Activated naive CD4-positive, alpha-beta T cell treated with anti-CD3 and anti-CD28 coated beads, Interleukin-2, amount 50 U/mL, for 24 hours (primary cell): ENCODE results near the gene DPH1.

ENCODE experiments used
- H3K27ac Mint-ChIP-seq: one replicate; pipeline ENCODE4 v1.8.0; 2021; ENCODE audit warnings: mild to moderate bottlenecking, mixed read lengths
- H3K27me3 Mint-ChIP-seq: one replicate; pipeline ENCODE4 v1.8.0; 2021; ENCODE audit warnings: mixed read lengths
- H3K36me3 Mint-ChIP-seq: one replicate; pipeline ENCODE4 v1.8.0; 2021; ENCODE audit warnings: mixed read lengths
- H3K4me1 Mint-ChIP-seq: one replicate; pipeline ENCODE4 v1.8.0; 2021; ENCODE audit warnings: mixed read lengths
- H3K4me3 Mint-ChIP-seq: one replicate; pipeline ENCODE4 v1.8.0; 2021; ENCODE audit warnings: mild to moderate bottlenecking, mixed read lengths
- H3K9me3 Mint-ChIP-seq: one replicate; pipeline ENCODE4 v1.8.0; 2021; ENCODE audit warnings: mixed read lengths

Gene DPH1

DNA sequence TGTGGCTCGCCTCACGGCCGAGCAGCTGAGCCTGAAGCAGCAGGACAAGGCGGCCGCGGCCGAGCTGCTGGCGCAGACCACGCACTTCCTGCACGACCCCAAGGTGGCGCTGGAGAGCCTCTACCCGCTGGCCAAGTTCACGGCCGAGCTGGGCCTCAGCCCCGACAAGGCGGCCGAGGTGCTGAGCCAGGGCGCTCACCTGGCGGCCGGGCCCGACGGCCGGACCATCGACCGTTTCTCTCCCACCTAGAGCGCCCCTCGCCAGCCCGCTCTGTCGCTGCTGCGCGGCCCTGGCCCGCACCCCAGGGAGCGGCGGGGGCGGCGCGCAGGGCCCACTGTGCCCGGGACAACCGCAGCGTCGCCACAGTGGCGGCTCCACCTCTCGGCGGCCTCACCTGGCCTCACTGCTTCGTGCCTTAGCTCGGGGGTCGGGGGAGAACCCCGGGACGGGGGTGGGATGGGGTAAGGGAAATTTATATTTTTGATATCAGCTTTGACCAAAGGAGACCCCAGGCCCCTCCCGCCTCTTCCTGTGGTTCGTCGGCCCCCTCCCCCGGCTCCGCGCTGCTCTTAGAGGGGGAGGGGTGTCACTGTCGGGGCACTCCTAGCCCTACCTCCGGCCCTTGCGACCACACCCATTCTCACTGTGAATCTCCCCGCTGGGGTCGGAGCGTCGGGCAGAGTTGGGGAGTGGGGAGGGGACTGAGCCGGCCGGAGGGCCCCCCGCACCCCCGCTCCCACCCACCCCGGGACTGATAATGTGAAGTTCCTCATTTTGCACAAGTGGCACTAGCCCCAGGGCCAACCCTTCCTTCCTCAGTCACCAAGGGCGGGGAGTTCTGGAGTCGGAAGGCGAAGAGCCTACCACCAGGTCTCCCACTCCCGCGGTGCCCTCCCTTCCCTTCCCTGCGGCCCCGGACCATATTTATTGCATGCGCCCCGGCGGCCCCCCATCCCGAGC, 28.9 kb downstream of the DPH1 start:
- H3K27me3 Mint-ChIP-seq = peaks cover 3% of the 10 kb centered on the region
- H3K9me3 Mint-ChIP-seq = no peaks in the 10 kb centered on the region
- H3K27ac Mint-ChIP-seq = peak overlapping the region; percentile 79
- H3K4me1 Mint-ChIP-seq = peaks cover 14% of the 10 kb centered on the region
- no peak overlapping the region for H3K4me3 Mint-ChIP-seq
- H3K36me3 Mint-ChIP-seq = peaks cover 18% of the 10 kb centered on the region

DNA sequence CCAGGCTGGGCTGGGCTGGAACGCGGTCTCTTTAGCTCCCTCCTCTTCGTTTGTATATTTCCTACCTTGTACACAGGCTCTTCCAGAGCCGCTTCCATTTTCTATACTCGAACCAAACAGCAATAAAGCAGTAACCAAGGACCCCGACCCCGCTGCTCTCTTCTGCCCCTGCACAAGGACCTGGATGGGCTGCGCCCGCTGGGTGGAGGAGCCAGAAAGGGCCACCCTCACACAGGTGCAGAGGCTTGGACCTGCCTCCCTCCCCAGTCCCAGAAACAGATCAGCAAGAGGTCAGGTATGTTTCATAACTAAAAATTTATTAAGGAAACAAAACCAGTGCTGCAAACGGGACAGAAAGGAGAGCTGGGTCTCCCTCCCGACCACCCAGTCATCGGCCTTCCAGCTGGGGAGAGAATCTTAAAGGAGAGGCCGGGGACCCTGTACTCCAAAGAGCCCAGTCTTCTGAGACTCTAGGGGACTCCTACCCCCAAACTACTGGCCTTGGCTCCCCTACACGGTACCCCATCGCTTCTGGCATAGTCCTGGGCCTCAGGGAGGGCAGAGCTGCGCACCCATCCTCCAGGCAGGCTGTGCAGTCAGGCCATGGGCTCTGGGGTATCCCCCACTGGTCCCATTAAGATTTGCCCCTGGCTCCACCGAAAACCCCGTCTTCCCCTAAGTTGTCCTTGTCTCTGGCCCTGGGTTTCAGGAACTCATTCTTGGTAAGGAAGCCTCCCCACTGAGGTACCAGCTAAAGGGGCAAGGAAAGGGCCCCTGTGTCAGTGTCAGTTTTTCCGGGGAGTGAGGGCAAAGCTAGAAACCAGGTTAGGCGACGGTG, 29.8 kb downstream of the DPH1 start:
- no peak overlapping the region for H3K4me3 Mint-ChIP-seq

DNA sequence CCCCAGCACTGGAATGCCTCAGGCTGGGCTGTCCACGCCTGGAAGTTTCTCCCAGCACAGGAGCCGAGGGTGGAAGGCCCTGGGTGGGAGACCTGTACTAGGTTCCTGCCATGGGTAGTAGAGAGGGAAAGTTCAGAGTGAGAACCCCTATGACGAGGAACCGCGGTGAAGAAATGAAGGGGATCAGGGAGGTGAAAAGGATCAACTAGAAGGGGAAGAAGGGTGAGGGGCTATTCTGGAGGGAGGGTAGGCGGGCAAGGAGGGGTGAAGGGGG, 30.4 kb downstream of the DPH1 start:
- Mint-ChIP-seq H3K27me3 (peaks cover 5% of the 10 kb centered on the region), H3K4me1 (peaks cover 8% of the 10 kb centered on the region), H3K36me3 (peaks cover 27% of the 10 kb centered on the region), H3K4me3 (no peak overlapping the region), H3K9me3 (no peaks in the 10 kb centered on the region), H3K27ac (peak overlapping the region; percentile 70)

More for the DNA sequence above, 29.8 kb downstream of the DPH1 start:
- Mint-ChIP-seq H3K9me3 (no peaks in the 10 kb centered on the region), H3K4me1 (peaks cover 8% of the 10 kb centered on the region), H3K36me3 (peaks cover 24% of the 10 kb centered on the region), H3K27ac (peak overlapping the region; percentile 79), H3K27me3 (peaks cover 3% of the 10 kb centered on the region)

DNA sequence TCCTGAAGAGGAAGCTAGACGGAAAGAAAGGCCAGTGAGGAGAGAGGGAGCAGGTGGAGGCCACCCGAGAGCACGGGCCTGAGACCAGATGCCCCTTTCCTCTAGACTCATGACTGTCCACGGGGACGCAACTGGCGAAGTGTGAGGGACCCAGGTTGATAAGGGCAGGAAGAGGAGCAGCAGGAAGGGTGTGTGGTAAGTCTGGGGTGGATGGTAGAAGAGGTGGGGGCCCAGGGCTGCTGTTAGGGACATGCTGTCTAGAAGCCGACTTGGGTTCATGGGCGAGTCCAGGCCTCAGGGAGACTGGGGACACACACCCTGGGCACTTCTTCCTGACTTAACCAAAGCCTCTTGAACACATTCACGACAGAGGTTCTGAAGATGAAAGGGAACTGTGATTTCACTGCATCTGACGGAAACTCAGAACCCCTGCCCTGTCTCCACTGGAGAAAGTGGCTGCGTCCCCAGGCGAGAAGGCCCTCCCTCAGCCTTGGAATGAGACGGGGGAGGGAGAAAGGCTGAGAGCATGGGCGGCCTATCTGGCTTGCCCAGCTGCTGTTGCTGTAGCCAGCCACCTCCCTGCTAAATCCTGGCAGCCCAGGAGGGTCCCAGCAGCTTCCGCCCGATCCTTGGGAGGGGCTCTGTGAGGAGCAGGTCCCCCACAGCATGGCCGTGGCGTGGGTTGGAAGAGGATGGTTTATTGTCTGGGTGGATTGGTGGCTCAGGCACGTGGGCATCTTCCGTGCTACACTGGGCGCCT, 30.9 kb downstream of the DPH1 start:
- Mint-ChIP-seq H3K4me3 (no peak overlapping the region), H3K4me1 (peaks cover 8% of the 10 kb centered on the region), H3K36me3 (peaks cover 31% of the 10 kb centered on the region), H3K27me3 (peaks cover 5% of the 10 kb centered on the region), H3K9me3 (no peaks in the 10 kb centered on the region), H3K27ac (no peak overlapping the region)

DNA sequence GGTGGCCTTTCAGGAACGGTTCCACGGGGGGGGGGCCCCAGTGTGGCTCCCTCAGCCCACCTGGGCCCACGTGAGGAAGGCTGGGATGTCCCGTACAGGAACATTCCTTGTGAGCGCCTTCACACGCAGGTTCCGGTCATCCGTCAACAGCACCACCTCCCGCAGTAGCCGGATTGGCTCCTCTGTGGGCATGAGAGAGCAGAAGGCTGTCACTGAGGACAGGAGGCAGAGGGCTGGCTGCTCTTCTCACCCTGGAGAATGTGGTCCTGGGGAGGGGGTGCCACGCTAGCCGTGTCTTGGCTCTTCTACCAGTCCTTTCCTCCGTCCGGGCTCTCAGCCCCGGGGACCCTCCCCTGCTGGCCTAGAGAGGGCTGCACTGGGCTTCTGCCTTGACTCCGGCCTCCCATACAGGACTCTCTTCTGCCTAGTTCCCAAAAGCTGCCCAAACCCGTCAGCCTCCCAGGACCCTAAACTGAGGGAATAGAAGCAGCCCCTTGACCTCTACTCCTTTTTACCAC, 31.5 kb downstream of the DPH1 start:
- Mint-ChIP-seq H3K27ac (peak overlapping the region; percentile 70), H3K36me3 (peaks cover 33% of the 10 kb centered on the region), H3K4me3 (no peak overlapping the region), H3K4me1 (peaks cover 8% of the 10 kb centered on the region), H3K27me3 (peaks cover 5% of the 10 kb centered on the region), H3K9me3 (no peaks in the 10 kb centered on the region)

DNA sequence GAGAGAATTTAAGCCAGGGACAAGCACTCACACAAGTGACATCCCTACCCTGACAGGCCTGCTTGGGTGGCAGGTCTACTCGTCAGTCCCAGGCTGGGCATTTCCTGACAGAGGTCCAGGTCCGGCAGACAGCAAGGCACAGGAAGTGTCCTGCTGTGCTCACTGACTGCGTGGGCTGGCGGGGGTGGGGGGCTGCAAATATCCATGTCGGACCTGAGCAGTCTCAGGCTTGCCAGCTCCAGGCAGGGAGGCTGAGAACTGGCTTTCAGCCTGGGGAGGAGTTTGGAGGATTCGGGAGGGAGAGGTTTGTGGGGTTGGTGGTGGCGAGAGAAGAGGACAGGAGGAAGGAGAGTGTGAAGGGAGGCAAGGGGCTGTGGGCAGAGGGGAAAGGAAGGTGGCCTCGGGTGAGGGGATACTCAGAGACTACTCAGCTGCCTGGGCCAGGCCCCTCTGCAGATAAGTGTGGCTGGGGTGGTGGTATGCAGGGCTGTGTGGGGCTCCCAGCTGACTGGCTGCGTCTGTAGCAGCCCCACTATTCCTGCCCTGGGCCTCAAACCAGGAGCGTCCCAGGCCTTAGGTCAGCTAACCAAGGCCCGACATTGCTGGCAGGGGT, 32.7 kb downstream of the DPH1 start:
- Mint-ChIP-seq H3K4me3 (no peak overlapping the region), H3K27me3 (peaks cover 5% of the 10 kb centered on the region), H3K4me1 (peaks cover 8% of the 10 kb centered on the region), H3K9me3 (no peaks in the 10 kb centered on the region), H3K36me3 (peaks cover 33% of the 10 kb centered on the region), H3K27ac (no peak overlapping the region)

DNA sequence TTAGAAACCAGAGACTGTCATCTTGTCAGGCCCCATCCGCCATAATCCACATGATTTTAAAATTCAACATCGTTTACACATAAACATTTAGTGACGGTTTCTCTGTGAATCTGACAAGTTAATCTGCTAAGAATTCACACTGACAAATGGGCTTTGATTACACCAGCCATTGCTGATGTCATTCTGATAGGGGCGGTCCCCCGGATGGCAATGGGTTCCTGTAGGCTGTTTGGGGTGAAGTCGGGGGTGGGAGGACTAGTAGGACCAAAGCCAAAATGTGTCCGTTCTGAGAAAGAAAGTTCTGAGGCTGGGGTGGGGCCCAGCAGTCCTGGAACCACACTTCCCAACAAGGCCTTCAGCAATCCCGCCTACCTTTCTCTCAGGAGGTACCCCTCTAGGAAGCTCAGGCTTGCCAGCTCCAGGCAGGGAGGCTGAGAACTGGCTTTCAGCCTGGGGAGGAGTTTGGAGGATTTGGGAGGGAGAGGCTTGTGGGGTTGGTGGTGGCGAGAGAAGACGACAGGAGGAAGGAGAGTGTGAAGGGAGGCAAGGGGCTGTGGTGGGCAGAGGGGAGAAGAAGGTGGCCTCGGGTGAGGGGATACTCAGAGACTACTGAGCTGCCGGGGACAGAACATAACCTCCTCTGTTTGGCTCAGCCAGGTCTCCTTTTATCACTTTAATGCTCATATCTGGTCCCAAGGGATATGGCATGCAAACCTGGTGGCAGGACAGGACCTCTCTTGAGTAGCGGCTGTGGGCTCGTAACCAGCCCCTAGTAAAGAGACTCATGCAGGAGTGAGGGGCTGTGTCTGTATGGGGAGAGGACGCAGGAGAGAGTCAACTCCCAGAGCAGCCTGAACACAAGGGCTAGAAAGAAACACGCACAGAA, 33.6 kb downstream of the DPH1 start:
- Mint-ChIP-seq H3K4me3 (no peak overlapping the region), H3K9me3 (no peaks in the 10 kb centered on the region), H3K4me1 (peaks cover 8% of the 10 kb centered on the region), H3K27ac (peak overlapping the region; percentile 44), H3K27me3 (peaks cover 4% of the 10 kb centered on the region), H3K36me3 (peaks cover 34% of the 10 kb centered on the region)

DNA sequence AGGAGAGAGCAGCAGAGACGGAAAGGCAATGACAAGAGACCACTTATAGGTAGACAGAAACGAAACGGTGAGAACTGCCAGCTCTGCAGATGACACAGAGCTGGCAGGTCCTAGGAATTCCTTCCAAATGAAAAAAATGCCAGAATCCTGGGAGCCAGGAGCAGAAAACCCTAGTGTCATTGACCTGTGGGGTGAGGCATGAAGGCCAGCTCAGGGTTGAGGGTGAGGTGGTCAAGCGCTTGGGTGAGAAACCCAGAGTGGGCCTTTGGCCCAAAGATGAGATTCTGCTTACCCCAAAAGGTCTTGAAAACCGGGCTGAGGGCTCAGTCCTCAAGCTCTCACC, 34.2 kb downstream of the DPH1 start:
- Mint-ChIP-seq H3K27ac (peak overlapping the region; percentile 26), H3K27me3 (peaks cover 4% of the 10 kb centered on the region)

DNA sequence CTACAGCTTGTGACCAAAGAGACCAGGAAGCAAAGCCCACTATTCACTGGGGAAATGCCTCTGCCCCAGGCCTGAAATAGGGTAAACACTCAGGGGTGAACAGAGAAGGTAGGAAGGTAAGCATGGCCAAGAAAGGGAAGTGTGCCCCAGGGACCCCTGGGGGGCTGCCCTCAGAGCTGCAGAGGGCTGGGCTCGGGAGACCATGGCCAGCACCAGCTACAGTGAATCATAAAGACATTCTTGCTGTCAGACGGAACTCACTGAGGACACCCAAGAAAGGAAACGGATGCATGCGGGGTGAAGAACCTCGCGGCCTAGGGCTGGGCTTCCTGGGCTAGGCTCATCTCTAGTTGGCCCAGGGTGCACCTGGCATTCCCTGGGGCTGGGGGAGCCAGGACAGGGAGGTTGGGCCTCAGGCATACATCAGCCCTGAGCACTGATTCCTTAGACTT, 34.6 kb downstream of the DPH1 start:
- Mint-ChIP-seq H3K27ac (no peak overlapping the region), H3K9me3 (no peaks in the 10 kb centered on the region), H3K36me3 (peaks cover 40% of the 10 kb centered on the region), H3K4me3 (no peak overlapping the region), H3K4me1 (peaks cover 6% of the 10 kb centered on the region), H3K27me3 (peaks cover 3% of the 10 kb centered on the region)

More for the DNA sequence above, 34.2 kb downstream of the DPH1 start:
- no peaks in the 10 kb centered on the region for H3K9me3 Mint-ChIP-seq
- H3K36me3 Mint-ChIP-seq = peaks cover 40% of the 10 kb centered on the region
- H3K4me3 Mint-ChIP-seq = no peak overlapping the region
- H3K4me1 Mint-ChIP-seq = peaks cover 8% of the 10 kb centered on the region

DNA sequence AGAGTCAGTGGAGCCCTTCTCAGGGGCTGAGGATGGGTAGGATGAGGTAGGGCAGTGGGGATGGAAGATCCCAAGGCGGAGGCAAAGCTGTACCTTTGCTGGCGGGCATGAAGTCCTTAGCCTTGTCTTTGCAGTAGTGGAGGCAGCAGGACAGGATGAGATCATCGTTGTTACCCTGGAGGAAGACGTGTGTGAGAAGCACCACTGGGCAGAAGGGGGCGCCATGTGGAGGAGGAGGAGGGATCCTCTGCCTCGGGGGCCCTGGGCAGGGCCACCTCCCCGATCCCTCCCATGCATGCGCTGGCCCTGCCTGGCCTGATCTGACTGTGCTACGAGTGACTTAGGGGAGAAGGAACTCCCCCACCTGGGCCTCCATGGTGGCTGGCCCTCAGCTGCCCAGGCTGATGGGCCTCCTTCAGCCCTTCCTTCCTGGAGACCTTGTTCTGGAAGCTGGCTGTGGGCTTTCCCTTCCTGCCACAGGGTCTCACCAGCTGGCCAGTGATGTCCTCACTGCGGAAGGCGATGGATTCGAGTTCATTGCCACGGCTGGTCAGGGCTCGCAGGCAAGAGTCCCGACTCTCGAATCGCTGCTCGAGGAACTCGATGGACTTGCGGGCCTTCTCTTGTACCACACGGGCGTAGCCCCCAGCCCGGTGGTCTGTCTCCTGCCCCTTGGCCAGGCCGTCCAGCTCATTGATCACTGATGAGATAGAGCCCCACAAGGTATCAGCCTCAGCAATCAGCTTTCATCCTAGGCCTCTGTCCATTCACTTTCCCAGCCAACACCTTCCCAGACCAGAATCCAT, 35.2 kb downstream of the DPH1 start:
- Mint-ChIP-seq H3K36me3 (peaks cover 42% of the 10 kb centered on the region), H3K27ac (peak overlapping the region; percentile 55), H3K4me1 (peaks cover 5% of the 10 kb centered on the region)

DNA sequence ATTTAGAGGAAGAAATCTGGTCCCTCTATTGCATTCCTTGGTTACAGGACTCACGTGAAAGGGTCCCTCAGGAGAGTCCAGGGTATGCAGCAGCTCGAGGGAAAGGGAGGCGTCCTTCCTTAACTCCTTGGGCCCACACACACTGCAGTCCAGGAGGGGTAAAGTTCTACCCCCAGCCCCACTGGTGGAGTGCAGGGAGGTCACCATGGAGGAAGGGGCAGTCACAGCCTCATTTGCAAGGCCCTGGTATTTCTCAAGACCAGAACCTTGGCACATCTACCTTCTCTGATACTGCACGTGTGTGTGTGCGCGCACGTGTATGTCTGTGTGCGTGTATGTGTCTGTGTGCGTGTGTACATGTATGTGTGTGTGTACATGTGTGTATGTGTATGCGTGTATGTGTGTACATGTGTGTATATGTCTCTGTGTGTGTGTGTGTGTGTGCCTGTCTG, 36.0 kb downstream of the DPH1 start:
- Mint-ChIP-seq H3K4me1 (peaks cover 6% of the 10 kb centered on the region), H3K9me3 (no peaks in the 10 kb centered on the region), H3K27ac (no peak overlapping the region), H3K36me3 (peaks cover 43% of the 10 kb centered on the region), H3K27me3 (peaks cover 2% of the 10 kb centered on the region), H3K4me3 (no peak overlapping the region)

More for the DNA sequence above, 35.2 kb downstream of the DPH1 start:
- H3K4me3 Mint-ChIP-seq = no peak overlapping the region
- peaks cover 2% of the 10 kb centered on the region for H3K27me3 Mint-ChIP-seq
- H3K9me3 Mint-ChIP-seq = no peaks in the 10 kb centered on the region

DNA sequence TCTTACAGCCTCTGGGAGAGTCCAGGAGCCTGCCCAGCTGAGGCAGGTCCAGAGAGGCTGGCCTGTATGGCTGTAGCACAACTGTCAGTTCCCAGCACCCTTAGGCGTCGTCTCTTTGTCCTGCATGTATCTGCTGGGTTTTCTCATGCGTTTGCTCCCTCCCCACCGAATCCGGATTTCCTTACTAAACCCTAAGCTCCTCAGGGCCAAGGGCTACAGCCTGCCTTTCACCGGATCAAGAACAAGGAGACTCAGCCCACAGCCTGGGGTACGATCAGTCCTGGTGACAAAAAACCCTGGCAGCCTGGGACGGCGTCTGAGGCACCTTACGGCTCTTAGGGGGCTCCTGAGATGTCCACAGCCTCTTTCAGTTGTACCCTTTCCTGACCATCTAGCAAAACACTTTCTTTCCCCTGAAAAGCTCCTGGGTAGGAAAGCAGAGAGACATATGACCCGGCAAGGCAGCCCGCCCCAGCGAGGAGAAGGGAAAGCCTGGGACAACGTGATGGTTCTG, 37.2 kb downstream of the DPH1 start:
- peaks cover 8% of the 10 kb centered on the region for H3K4me1 Mint-ChIP-seq

DNA sequence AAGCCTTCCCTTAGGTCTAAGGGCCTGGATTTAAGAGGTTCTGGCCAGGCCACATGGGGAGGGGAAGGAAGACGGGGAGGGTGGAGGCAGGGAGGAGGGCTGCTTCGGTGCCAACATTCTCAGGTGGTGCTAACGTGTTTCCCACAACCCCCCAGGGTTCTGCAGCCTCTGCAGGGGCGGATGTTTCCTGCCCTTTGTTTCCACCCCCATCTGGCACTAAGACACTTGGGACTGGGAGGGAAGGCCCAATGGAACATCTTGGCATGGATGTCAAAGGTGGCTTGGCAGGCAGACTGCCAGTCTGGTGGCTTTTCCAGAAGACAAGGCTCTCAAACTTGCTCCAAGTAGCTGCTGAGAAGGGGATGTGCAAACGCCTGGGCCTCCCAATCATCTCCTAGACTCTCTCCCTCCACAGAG, 37.7 kb downstream of the DPH1 start:
- peaks cover 8% of the 10 kb centered on the region for H3K4me1 Mint-ChIP-seq
- no peak overlapping the region for H3K4me3 Mint-ChIP-seq
- H3K9me3 Mint-ChIP-seq = no peaks in the 10 kb centered on the region
- H3K36me3 Mint-ChIP-seq = peaks cover 43% of the 10 kb centered on the region
- no peak overlapping the region for H3K27ac Mint-ChIP-seq
- peaks cover 2% of the 10 kb centered on the region for H3K27me3 Mint-ChIP-seq

More for the DNA sequence above, 37.2 kb downstream of the DPH1 start:
- H3K27me3 Mint-ChIP-seq = peaks cover 2% of the 10 kb centered on the region
- H3K36me3 Mint-ChIP-seq = peaks cover 43% of the 10 kb centered on the region
- no peaks in the 10 kb centered on the region for H3K9me3 Mint-ChIP-seq
- no peak overlapping the region for H3K4me3 Mint-ChIP-seq
- H3K27ac Mint-ChIP-seq = no peak overlapping the region
